Mesendoderm (in vitro differentiated cells): ENCODE data around the gene AGR2.
A peak's percentile ranks its signal among the peaks of the same experiment; 100 is the strongest.

Experiments
- DNase-seq: peaks from one replicate; pipeline ENCODE4 v3.0.0; 2013
- H2AK5ac ChIP-seq: 2 replicates; pipeline ENCODE4 v1.6.1; 2013; ENCODE audit warnings: low read length, inconsistent platforms
- H2BK120ac ChIP-seq: 2 replicates; pipeline ENCODE4 v1.6.1; 2013; ENCODE audit warnings: low read depth, mild to moderate bottlenecking, low read length, moderate library complexity, mixed read lengths
- H2BK15ac ChIP-seq: replicated peaks from 2 replicates; pipeline ENCODE4 v1.6.1; 2013; ENCODE audit warnings: low read depth, mild to moderate bottlenecking, moderate library complexity
- H2BK5ac ChIP-seq: 2 replicates; pipeline ENCODE4 v1.6.1; 2013; ENCODE audit warnings: low read length, inconsistent platforms
- H3K18ac ChIP-seq: 2 replicates; pipeline ENCODE4 v1.6.1; 2013; ENCODE audit warnings: mild to moderate bottlenecking, low read length, mixed read lengths
- H3K23ac ChIP-seq: one replicate; pipeline ENCODE4 v1.6.1; 2013; ENCODE audit warnings: low read length
- H3K27ac ChIP-seq: 2 replicates; pipeline ENCODE4 v1.5.1; 2013; ENCODE audit warnings: low read depth, mild to moderate bottlenecking, inconsistent platforms, low read length, moderate library complexity
- H3K27me3 ChIP-seq: 2 replicates; pipeline ENCODE4 v1.6.1; 2013; ENCODE audit warnings: low read length, control low read depth, mild to moderate bottlenecking, inconsistent platforms; ENCODE audit not compliant: insufficient read depth, poor library complexity
- H3K36me3 ChIP-seq: 2 replicates; pipeline ENCODE4 v1.6.1; 2013; ENCODE audit warnings: low read length, inconsistent platforms; ENCODE audit not compliant: control insufficient read depth, insufficient read depth
- H3K4ac ChIP-seq: one replicate; pipeline ENCODE4 v1.6.1; 2013; ENCODE audit warnings: low read depth, mild to moderate bottlenecking, low read length, moderate library complexity
- H3K4me1 ChIP-seq: 2 replicates; pipeline ENCODE4 v1.6.1; 2013; ENCODE audit warnings: low read depth, low read length, inconsistent platforms; ENCODE audit not compliant: control insufficient read depth
- H3K4me2 ChIP-seq: 2 replicates; pipeline ENCODE4 v1.6.1; 2013; ENCODE audit warnings: low read length
- H3K4me3 ChIP-seq: 2 replicates; pipeline ENCODE4 v1.5.1; 2013; ENCODE audit warnings: mild to moderate bottlenecking, low read length
- H3K56ac ChIP-seq: one replicate; pipeline ENCODE4 v1.6.1; 2013; ENCODE audit warnings: low read length
- H3K79me1 ChIP-seq: 2 replicates; pipeline ENCODE4 v1.6.1; 2013; ENCODE audit warnings: low read length, inconsistent platforms
- H3K79me2 ChIP-seq: 2 replicates; pipeline ENCODE4 v1.6.1; 2013; ENCODE audit warnings: mild to moderate bottlenecking, low read length; ENCODE audit not compliant: control insufficient read depth, insufficient read depth
- H3K9ac ChIP-seq: 2 replicates; pipeline ENCODE4 v1.6.1; 2013; ENCODE audit warnings: low read length, inconsistent platforms
- H4K5ac ChIP-seq: one replicate; pipeline ENCODE4 v1.6.1; 2013; ENCODE audit warnings: low read length
- H4K8ac ChIP-seq: one replicate; pipeline ENCODE4 v1.6.1; 2013; ENCODE audit warnings: low read depth, mild to moderate bottlenecking, control low read depth, low read length, moderate library complexity
- whole genome bisulfite sequencing: extraction: QIAGEN DNeasy Blood & Tissue Kit; methylation state at CpG from one replicate; pipeline ENCODE4 v1.1.7; 2013; ENCODE audit warnings: low lambda C conversion rate, missing lambda C conversion rate; ENCODE audit not compliant: insufficient coverage; ENCODE audit errors: extremely low coverage; 5-methylcytosine and 5-hydroxymethylcytosine counted together

Gene AGR2

DNA sequence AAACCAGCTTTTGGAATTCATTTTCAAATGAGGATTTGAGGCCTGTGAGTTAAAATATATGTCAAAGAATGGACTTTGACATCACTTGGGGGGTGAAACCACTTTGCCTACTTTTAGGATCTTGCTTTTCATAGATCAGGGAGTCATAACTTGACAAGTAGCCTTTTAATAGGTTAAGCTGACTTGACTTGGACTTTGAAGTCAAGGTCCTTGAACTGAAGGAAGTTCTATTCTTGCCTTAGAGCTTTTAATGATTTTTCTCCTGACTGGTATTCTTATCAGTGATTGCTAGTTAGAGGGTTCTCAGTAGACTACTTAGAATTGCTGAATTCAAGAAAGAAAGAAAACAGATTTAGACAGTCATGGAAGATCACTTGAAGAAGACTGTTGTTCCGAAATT, 17.7 kb downstream of the AGR2 start:
- no peak overlapping the region for H2AK5ac ChIP-seq
- no peak overlapping the region for H3K23ac ChIP-seq
- H3K4me3 ChIP-seq: no peak overlapping the region
- no peak overlapping the region for H4K8ac ChIP-seq
- no CpG with 5 or more reads among the region's 1 CpG for WGBS
- H2BK15ac ChIP-seq: no peak overlapping the region
- H4K5ac ChIP-seq: no peak overlapping the region
- H2BK5ac ChIP-seq: no peak overlapping the region
- H3K79me2 ChIP-seq: no peaks in the 10 kb centered on the region
- H3K79me1 ChIP-seq: no peaks in the 10 kb centered on the region
- H3K9ac ChIP-seq: no peak overlapping the region
- no peak overlapping the region for H3K27ac ChIP-seq
- no peaks in the 10 kb centered on the region for H3K36me3 ChIP-seq
- H3K56ac ChIP-seq: no peak overlapping the region
- H3K4me1 ChIP-seq: no peaks in the 10 kb centered on the region
- H3K27me3 ChIP-seq: no peaks in the 10 kb centered on the region
- no peak for DNase-seq
- no peak overlapping the region for H3K4ac ChIP-seq
- no peak overlapping the region for H3K18ac ChIP-seq
- H3K4me2 ChIP-seq: no peak overlapping the region
- no peak overlapping the region for H2BK120ac ChIP-seq

DNA sequence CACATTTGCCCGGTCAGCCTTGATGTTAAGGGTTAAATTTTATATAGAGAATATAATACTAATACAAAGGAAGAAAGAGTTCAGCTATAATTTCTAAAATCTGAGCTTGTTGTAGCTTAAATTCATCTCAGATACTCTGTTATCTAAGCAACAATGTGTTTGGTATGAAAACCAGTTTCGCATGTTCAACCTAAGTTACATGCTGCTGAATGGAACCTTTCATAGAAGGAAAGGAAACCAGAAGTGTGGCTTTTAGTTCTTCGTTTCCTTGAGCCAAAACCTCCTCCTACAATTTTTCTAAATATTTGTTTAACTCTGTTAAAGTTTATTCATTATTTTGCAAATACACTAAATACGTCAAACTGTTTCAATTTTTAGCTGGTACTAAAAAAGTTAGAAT, 18.5 kb downstream of the AGR2 start:
- H2BK5ac ChIP-seq: no peak overlapping the region

DNA sequence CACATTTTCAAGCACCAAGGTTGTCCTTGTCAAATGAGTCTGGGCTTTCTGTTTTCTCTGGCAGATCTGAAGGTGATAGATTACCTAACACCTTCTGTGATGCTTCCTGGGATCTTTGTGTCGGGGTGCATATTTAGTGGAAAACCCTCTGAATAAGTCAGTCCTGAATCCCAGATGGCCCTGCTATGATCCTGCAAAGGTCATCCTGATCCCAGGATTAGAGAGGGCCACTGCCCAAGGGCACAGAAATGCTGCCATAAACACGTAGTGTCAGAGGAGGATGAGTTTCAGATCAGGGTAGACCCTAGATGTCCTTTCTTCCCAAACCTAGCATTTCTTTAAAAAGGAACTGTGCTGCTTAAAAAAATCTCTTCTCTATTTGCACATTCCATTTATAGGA, 19.0 kb downstream of the AGR2 start:
- H3K56ac ChIP-seq: no peak overlapping the region
- no CpG with 5 or more reads among the region's 2 CpGs for WGBS
- no peak overlapping the region for H3K4me2 ChIP-seq
- H3K36me3 ChIP-seq: no peaks in the 10 kb centered on the region
- DNase-seq: peak; percentile 21
- no peaks in the 10 kb centered on the region for H3K79me1 ChIP-seq
- no peak overlapping the region for H4K5ac ChIP-seq
- no peak overlapping the region for H3K4ac ChIP-seq
- no peak overlapping the region for H2BK5ac ChIP-seq
- no peak overlapping the region for H3K18ac ChIP-seq
- no peak overlapping the region for H2AK5ac ChIP-seq
- no peak overlapping the region for H2BK120ac ChIP-seq
- no peak overlapping the region for H3K27ac ChIP-seq
- H4K8ac ChIP-seq: no peak overlapping the region
- no peak overlapping the region for H3K23ac ChIP-seq
- no peak overlapping the region for H3K9ac ChIP-seq
- H3K4me3 ChIP-seq: no peak overlapping the region
- H3K79me2 ChIP-seq: no peaks in the 10 kb centered on the region
- H3K4me1 ChIP-seq: no peaks in the 10 kb centered on the region
- no peaks in the 10 kb centered on the region for H3K27me3 ChIP-seq
- H2BK15ac ChIP-seq: no peak overlapping the region

More for the DNA sequence above, 18.5 kb downstream of the AGR2 start:
- H2BK120ac ChIP-seq: no peak overlapping the region
- H2AK5ac ChIP-seq: no peak overlapping the region
- no peak overlapping the region for H2BK15ac ChIP-seq
- no peaks in the 10 kb centered on the region for H3K27me3 ChIP-seq
- H4K8ac ChIP-seq: no peak overlapping the region
- no peak for DNase-seq
- no peaks in the 10 kb centered on the region for H3K36me3 ChIP-seq
- H3K23ac ChIP-seq: no peak overlapping the region
- H3K9ac ChIP-seq: no peak overlapping the region
- H3K4me3 ChIP-seq: no peak overlapping the region
- no CpG with 5 or more reads among the region's 4 CpGs for WGBS
- no peak overlapping the region for H4K5ac ChIP-seq
- no peak overlapping the region for H3K4ac ChIP-seq
- H3K18ac ChIP-seq: no peak overlapping the region
- H3K4me2 ChIP-seq: no peak overlapping the region
- no peaks in the 10 kb centered on the region for H3K79me2 ChIP-seq
- H3K56ac ChIP-seq: no peak overlapping the region
- H3K27ac ChIP-seq: no peak overlapping the region
- no peaks in the 10 kb centered on the region for H3K4me1 ChIP-seq
- H3K79me1 ChIP-seq: no peaks in the 10 kb centered on the region

DNA sequence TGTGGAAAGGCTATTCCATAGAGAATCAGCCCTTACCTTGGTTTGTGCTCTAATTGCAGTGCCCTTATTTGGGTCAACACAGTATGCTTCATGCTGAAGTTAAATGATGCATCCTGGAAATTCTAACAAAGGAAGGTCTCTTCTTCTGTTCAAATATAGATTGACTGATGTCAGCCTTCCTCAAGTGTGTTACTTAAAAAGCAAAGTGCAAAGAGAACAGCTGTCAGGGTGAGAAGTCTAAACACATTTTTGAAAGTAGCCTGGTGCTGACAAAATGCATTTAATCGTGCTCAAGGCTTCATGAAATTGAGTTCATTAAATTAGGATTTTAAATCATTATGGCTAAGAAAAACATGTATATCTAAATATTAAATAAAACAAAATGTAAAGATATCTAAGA, 19.5 kb downstream of the AGR2 start:
- Histone ChIP-seq H3K56ac (no peak overlapping the region), H3K4ac (no peak overlapping the region), H3K4me3 (no peak overlapping the region), H2BK120ac (no peak overlapping the region), H3K4me1 (no peaks in the 10 kb centered on the region), H3K9ac (no peak overlapping the region), H2BK5ac (no peak overlapping the region), H3K4me2 (no peak overlapping the region), H3K27ac (no peak overlapping the region), H4K5ac (no peak overlapping the region), H4K8ac (no peak overlapping the region), H2BK15ac (no peak overlapping the region), H3K23ac (no peak overlapping the region), H3K79me2 (no peaks in the 10 kb centered on the region), H3K27me3 (no peaks in the 10 kb centered on the region), H3K36me3 (no peaks in the 10 kb centered on the region), H3K18ac (no peak overlapping the region), H2AK5ac (no peak overlapping the region), H3K79me1 (no peaks in the 10 kb centered on the region)
- DNase-seq: no peak
- no CpG with 5 or more reads among the region's 1 CpG for WGBS

DNA sequence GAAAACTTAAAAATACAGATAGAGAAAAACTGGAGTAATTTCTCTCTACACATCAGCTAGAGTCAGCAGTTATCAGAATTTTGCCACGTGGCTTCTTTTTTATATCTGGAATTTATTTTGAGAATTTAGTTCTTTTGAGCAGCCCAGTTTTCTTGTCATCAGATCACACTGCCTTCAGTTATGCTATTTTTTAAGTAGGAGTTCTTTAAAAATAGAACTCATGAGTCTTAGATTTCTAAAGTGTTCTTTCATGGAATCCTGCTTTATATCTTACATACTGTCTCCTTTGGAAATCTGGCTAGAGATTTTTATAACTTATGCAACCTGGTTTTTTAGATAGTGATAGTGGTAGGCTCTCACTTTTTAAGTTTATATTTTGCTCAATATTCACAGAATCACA, 24.2 kb downstream of the AGR2 start:
- no peak for DNase-seq
- H2BK5ac ChIP-seq: no peak overlapping the region
- no peak overlapping the region for H2BK120ac ChIP-seq
- H3K4me2 ChIP-seq: no peak overlapping the region
- H3K9ac ChIP-seq: no peak overlapping the region
- H4K8ac ChIP-seq: no peak overlapping the region
- no peak overlapping the region for H2AK5ac ChIP-seq
- H3K4ac ChIP-seq: no peak overlapping the region
- no peaks in the 10 kb centered on the region for H3K79me1 ChIP-seq
- H3K18ac ChIP-seq: no peak overlapping the region
- H3K23ac ChIP-seq: no peak overlapping the region
- H3K56ac ChIP-seq: no peak overlapping the region
- H2BK15ac ChIP-seq: no peak overlapping the region
- no peak overlapping the region for H3K27ac ChIP-seq
- H3K27me3 ChIP-seq: no peaks in the 10 kb centered on the region
- no CpG with 5 or more reads among the region's 1 CpG for WGBS
- H3K79me2 ChIP-seq: no peaks in the 10 kb centered on the region
- peaks cover 4% of the 10 kb centered on the region for H3K4me1 ChIP-seq
- H3K4me3 ChIP-seq: no peak overlapping the region
- H3K36me3 ChIP-seq: no peaks in the 10 kb centered on the region
- no peak overlapping the region for H4K5ac ChIP-seq

DNA sequence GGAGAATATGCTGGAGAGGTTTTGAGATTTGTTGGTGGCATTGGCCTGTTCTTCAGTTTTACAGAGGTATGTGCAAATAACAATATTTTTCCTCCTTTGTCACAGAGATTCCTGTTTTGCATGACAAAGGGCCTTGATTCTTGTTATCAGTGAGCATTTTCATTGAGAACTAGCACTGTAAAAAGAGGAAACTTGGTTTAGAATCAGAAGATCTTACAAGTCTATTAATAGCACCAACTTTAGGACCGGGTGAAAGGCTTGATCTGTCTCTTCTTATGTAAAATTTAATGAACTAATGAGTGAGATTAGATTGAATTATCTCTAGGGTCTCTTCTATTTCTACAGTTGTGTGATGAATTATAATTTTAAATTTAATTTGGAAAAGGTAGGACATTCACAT, 25.7 kb downstream of the AGR2 start:
- no peak for DNase-seq
- Histone ChIP-seq H2BK5ac (no peak overlapping the region), H2BK120ac (no peak overlapping the region), H3K27ac (no peak overlapping the region), H2AK5ac (no peak overlapping the region), H3K36me3 (no peaks in the 10 kb centered on the region), H3K9ac (no peak overlapping the region), H3K27me3 (no peaks in the 10 kb centered on the region), H3K18ac (no peak overlapping the region), H3K4me3 (no peak overlapping the region), H3K56ac (no peak overlapping the region), H3K79me1 (peaks cover 3% of the 10 kb centered on the region), H3K79me2 (no peaks in the 10 kb centered on the region), H4K8ac (no peak overlapping the region), H3K4me1 (peaks cover 4% of the 10 kb centered on the region), H4K5ac (no peak overlapping the region), H2BK15ac (no peak overlapping the region), H3K23ac (no peak overlapping the region), H3K4ac (no peak overlapping the region), H3K4me2 (no peak overlapping the region)
- no CpG with 5 or more reads among the region's 1 CpG for WGBS
